DOHH2 (cell line): Measurements from ENCODE around the gene NRXN3.

ENCODE experiments used
- H3F3A ChIP-seq: fragments of 200-600 bp; sonication (generic), shearing (Covaris generic); 2 replicates; pipeline ENCODE4 v1.6.0; 2016; ENCODE audit warnings: antibody characterized with exemption, mild to moderate bottlenecking; ENCODE audit not compliant: control insufficient read depth, insufficient read depth
- H3K27ac ChIP-seq: fragments of 200-600 bp; sonication (generic); 2 replicates; pipeline ENCODE4 v1.5.1; 2014; ENCODE audit warnings: low read depth, mild to moderate bottlenecking, low read length, moderate library complexity
- H3K27me3 ChIP-seq: fragments of 200-600 bp; sonication (generic); 2 replicates; pipeline ENCODE4 v1.6.1; 2014; ENCODE audit warnings: mild to moderate bottlenecking, low read length, mixed read lengths; ENCODE audit not compliant: control insufficient read depth
- H3K36me3 ChIP-seq: fragments of 200-600 bp; sonication (generic); 2 replicates; pipeline ENCODE4 v1.6.1; 2014; ENCODE audit warnings: mild to moderate bottlenecking, low read length, moderate library complexity, mixed read lengths; ENCODE audit not compliant: control insufficient read depth
- H3K4me1 ChIP-seq: fragments of 200-600 bp; sonication (generic); 2 replicates; pipeline ENCODE4 v1.6.1; 2014; ENCODE audit warnings: mild to moderate bottlenecking, low read length, mixed read lengths; ENCODE audit not compliant: control insufficient read depth
- H3K4me2 ChIP-seq: fragments of 200-600 bp; sonication (generic); 2 replicates; pipeline ENCODE4 v1.6.0; 2014; ENCODE audit warnings: mild to moderate bottlenecking, low read length, moderate library complexity
- H3K4me3 ChIP-seq: fragments of 200-600 bp; sonication (generic); 2 replicates; pipeline ENCODE4 v1.5.1; 2014; ENCODE audit warnings: mild to moderate bottlenecking, low read length, mixed read lengths
- H3K79me2 ChIP-seq: fragments of 200-600 bp; sonication (generic); 2 replicates; pipeline ENCODE4 v1.6.1; 2014; ENCODE audit warnings: mild to moderate bottlenecking, low read length, mixed read lengths; ENCODE audit not compliant: control insufficient read depth
- H3K9me2 ChIP-seq: fragments of 200-600 bp; sonication (generic); replicated peaks from 2 replicates; pipeline ENCODE4 v1.6.1; 2014; ENCODE audit warnings: mild to moderate bottlenecking, low read length, mixed read lengths; ENCODE audit not compliant: control insufficient read depth
- H3K9me3 ChIP-seq: fragments of 200-600 bp; sonication (generic); 2 replicates; pipeline ENCODE4 v1.6.1; 2014; ENCODE audit warnings: antibody characterized with exemption, low read length, mixed read lengths; ENCODE audit not compliant: control insufficient read depth, insufficient read depth
- H4K20me1 ChIP-seq: fragments of 200-600 bp; sonication (generic); 2 replicates; pipeline ENCODE4 v1.6.0; 2014; ENCODE audit warnings: low read depth, mild to moderate bottlenecking, antibody characterized with exemption, low read length, moderate library complexity; ENCODE audit not compliant: control insufficient read depth, insufficient read depth
- CTCF ChIP-seq: fragments of 200-600 bp; sonication (generic); IDR thresholded peaks from one replicate; pipeline ENCODE4 v1.5.1; 2014; ENCODE audit warnings: antibody characterized with exemption, mild to moderate bottlenecking, low read depth, low read length; ENCODE audit not compliant: poor library complexity, severe bottlenecking
- EZH2phosphoT487 ChIP-seq: fragments of 200-600 bp; sonication (generic); IDR thresholded peaks from 2 replicates; pipeline ENCODE4 v1.6.1; 2017; ENCODE audit warnings: borderline replicate concordance, mild to moderate bottlenecking, antibody characterized with exemption, low read length, moderate library complexity, mixed read lengths

Gene NRXN3

GRCh38 chr14:79408696-79409095, 1238.5 kb downstream of the NRXN3 start:
- Histone ChIP-seq H3K27me3 (no peaks in the 10 kb centered on the region), H3K9me2 (no peaks in the 10 kb centered on the region), H3K4me3 (no peak overlapping the region), H3K4me2 (no peak overlapping the region), H3K79me2 (no peaks in the 10 kb centered on the region), H3K9me3 (no peaks in the 10 kb centered on the region), H3F3A (no peaks in the 10 kb centered on the region), H3K27ac (no peak overlapping the region), H3K36me3 (no peaks in the 10 kb centered on the region), H3K4me1 (no peaks in the 10 kb centered on the region), H4K20me1 (no peaks in the 10 kb centered on the region)
- no peak for TF ChIP-seq EZH2phosphoT487
- no peak for TF ChIP-seq CTCF

DNA sequence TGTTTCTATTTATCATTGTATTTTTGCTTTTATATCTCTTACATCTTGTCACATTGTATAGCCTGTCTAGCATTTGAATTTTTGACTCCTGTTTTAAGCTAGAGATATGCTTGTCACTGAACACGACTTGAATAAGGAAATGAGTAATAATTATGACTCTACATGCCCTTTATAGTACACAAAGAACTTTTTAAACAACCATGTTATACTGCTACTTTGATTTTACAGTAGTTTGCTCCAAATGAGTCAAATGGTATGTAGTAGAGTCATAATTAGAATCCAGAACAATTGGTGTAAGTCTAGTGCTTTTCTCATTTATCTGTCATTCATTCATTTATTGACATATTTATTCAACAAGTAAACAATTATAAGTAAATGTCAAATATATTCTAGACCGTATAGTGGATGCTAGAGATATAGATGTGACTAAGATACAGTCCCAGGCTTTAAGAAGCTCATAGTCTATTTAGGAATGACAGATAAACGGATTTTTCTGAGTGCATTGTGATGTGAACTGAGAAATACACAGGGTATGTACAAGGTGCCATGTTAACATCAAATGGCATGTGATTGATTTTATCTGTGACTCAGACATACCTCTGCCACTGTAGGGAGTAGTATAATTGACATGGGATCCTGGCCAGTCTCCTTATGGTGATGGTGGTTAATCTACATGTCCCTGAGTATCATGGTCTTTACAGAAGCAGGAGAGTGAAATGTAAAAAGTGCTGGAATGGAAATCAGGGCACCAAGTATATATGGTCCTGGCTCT, 1241.4 kb downstream of the NRXN3 start:
- H3K9me2 ChIP-seq = no peaks in the 10 kb centered on the region
- no peaks in the 10 kb centered on the region for H3K27me3 ChIP-seq
- H3K27ac ChIP-seq = no peak overlapping the region
- no peaks in the 10 kb centered on the region for H4K20me1 ChIP-seq
- H3K4me1 ChIP-seq = no peaks in the 10 kb centered on the region
- no peaks in the 10 kb centered on the region for H3K79me2 ChIP-seq
- no peaks in the 10 kb centered on the region for H3K9me3 ChIP-seq
- TF ChIP-seq CTCF (no peak), EZH2phosphoT487 (no peak)
- no peak overlapping the region for H3K4me2 ChIP-seq
- no peaks in the 10 kb centered on the region for H3F3A ChIP-seq
- H3K36me3 ChIP-seq = no peaks in the 10 kb centered on the region
- no peak overlapping the region for H3K4me3 ChIP-seq

DNA sequence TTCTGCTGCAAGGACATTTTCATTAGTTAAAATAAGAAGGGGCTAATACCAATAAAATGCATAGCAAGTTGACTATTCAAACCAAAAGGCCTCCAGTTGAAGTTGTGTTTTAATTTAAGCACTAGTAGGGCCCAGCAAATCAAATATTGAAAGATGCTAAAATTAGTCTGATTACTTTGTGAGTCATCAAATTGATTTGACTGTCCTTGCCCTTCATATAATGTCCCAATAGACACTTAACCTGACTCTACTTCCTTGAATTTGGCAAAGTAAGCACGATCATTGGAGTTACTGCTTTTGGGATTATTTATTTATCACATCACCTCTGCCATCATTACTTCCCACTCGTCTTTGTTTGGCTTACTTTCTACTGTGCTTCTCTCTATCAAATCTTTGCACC, 1242.6 kb downstream of the NRXN3 start:
- Histone ChIP-seq H3K27ac (no peak overlapping the region), H3K9me3 (no peaks in the 10 kb centered on the region), H3K4me2 (no peak overlapping the region), H3K27me3 (no peaks in the 10 kb centered on the region), H3F3A (no peaks in the 10 kb centered on the region), H3K4me3 (no peak overlapping the region), H4K20me1 (no peaks in the 10 kb centered on the region), H3K36me3 (no peaks in the 10 kb centered on the region), H3K4me1 (no peaks in the 10 kb centered on the region), H3K79me2 (no peaks in the 10 kb centered on the region), H3K9me2 (no peaks in the 10 kb centered on the region)
- TF ChIP-seq EZH2phosphoT487 (no peak), CTCF (no peak)
